Measurements from ENCODE around the gene ST6GALNAC6.

- TF ChIP-seq TAF1 (IDR thresholded peaks at IDR 0.05; ENCODE audit: borderline replicate concordance, insufficient read depth, low read length), result no peak
- TF ChIP-seq POLR2AphosphoS5 (IDR thresholded peaks at IDR 0.05; ENCODE audit: low read depth, low read length), result no peak
- TF ChIP-seq SIN3A (IDR thresholded peaks at IDR 0.05; ENCODE audit: borderline replicate concordance, insufficient read depth, low read length), result no peak
These were observed 23.2 kb downstream of the ST6GALNAC6 start for GRCh38 chr9:127876026-127876763.
